NCI-H524 treated with DMSO at 0.1 percent for 48 hours (cell line): ENCODE measurements around the gene GFI1.
"Not testable (repeated sequence)": the region's sequence is repeated elsewhere in the genome, so short reads cannot be mapped to it uniquely, and the experiment has no call there.

Source experiments
- DNase-seq: peaks from one replicate; lab custom pipeline; 2025; lab: John Stamatoyannopoulos, UW

Gene GFI1

DNA sequence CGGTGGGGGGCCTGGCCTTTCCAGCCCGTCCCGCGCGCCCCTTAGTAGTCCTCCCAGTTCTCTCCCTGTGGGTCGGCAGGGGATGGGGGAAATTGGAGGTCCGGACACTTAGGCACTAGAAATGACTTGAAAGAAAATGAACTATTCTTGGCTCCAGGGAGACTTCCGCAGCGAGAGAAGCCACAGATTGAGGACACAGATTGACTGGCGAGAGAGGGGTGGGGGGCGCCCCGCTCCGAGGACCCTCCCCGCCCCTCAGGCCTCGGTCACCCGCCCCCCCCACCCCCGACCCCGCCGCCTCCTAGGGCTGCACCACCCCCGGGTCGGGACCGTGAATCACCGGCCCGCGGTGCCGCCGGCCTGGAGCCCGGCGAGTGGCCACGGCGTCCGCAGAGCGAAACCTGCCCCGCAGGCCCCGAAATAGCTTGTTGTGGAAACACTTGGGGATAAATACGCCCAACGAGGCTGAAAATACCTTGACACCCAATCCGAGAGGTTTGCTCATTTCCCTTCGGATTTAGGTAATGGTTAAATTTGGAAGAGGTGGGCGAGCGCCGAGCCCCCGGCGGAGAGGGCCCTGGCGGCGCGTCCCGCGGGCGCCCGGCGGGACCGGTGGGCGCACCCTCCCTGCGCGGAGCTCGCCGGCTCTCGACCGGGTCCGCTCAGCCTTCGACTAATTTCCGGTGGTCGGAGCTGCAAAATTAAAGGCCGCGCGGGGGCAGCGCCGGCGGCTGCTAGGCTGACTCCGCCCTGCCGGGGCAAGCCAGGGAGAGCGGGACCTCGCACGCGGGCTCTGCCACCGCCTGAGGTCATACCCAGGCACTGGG, at the start of gene GFI1:
GFI1 (minus strand) TSS at position 675 of the 827 bp plus-strand sequence. CDS start 3,438 bp downstream, outside the sequence.
- DNase-seq = no peak

DNA sequence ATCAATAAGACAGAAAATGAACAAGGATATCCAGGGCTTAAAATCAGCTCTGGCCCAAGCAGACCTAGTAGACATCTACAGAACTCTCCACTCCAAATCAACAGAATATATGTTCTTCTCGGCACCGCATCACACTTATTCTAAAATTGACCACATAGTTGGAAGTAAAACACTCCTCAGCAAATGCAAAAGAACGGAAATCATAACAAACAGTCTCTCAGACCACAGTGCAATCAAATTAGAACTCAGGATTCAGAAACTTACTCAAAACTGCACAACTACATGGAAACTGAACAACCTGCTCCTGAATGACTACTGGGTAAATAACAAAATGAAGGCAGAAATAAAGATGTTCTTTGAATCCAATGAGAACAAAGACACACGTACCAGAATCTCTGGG, 45.6 kb upstream of the GFI1 start:
- not testable (repeated sequence) for DNase-seq

DNA sequence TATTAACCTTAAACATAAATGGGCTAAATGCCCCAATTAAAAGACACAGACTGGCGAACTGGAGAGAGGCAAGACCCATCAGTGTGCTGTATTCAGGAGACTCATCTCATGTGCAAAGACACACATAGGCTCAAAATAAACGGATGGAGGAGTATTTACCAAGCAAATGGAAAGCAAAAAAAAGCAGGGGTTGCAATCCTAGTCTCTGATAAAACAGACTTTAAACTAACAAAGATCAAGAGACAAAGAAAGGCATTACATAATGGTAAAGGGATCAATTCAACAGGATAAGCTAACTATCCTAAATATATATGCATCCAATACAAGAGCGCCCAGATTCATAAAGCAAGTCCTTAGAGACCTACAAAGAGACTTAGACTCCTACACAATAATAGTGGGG, 45.2 kb upstream of the GFI1 start:
- not testable (repeated sequence) for DNase-seq

DNA sequence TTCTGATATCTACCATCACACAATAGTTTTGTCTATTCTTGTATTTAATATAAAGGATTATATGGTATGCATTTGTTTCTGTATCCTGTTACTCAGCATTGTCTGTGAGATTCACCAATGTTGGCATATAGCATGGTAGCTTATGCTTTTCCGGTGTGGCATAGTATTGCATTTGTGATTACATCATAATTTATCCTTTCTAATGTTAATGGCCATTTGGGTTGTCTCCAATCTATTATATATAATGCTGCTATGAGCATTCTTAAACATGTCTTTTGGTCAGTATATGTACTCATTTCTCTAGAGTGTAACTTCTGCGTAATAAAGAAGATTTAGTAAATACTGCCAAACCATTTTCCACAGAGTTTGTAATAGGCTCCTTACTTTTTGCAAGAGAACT, 40.9 kb upstream of the GFI1 start:
- no peak for DNase-seq

DNA sequence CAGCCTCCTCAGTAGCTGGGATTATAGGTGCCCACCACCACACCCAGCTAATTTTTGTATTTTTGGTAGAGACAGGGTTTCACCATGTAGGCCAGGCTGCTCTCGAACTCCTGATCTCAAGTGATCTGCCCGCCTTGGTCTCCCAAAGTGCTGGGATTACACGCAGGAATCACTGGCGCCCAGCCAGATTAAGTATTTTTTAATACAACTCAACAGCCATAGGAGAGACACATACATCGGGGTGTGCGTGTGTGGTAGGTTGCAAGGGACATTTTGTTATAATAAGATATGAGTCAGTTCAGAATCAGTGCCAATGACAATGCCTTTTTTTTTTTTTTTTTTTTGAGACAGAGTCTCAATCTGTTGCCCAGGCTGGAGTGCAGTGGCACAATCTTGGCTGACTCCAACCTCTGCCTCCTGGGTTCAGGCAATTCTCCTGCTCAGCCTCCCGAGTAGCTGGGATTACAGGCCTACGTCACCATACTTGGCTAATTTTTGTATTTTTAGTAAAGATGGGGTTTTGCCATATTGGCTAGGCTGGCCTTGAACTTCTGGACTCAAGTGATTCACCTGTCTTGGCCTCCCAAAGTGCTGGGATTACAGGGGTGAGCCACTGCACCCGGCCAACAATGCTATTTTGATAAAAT, 38.3 kb upstream of the GFI1 start:
- DNase-seq = not testable (repeated sequence)

DNA sequence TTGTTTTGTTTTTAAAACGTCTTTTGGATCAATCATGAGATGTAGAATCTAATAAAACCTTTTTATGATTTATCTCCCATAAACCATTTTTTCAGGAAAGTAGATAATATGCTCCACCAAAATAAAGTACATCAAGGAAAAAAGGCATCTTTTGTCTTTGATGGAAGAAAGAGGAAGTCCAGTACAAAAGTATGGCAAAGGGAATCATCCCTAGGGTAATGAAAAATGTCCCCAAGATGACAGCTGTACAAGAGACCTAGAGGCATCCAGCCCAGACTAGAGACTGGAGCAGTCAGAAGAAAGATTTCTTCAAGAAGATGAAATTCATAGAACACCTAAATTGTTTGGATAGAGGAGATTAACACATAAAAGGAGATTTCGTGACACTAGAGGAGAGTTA, 32.3 kb upstream of the GFI1 start:
- DNase-seq = no peak

DNA sequence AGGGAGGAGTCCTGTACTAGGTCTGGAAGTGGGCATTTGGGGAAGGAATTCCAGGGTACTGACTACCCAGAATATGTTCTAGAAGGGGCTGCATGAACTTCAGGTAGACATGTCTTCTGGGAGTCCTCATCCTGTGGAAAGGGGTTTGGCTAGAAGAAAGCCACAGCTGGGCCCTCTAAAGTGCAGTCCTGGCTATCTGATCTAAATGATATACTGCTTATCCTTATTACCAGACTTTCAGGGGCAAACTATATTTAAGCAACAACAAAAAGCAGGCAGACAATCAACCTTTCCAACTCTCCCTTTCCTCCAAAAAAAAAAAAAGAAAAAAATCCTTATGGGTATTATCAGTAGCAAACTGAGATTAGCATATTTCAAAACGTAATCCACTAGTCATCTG, 29.8 kb upstream of the GFI1 start:
- no peak for DNase-seq

DNA sequence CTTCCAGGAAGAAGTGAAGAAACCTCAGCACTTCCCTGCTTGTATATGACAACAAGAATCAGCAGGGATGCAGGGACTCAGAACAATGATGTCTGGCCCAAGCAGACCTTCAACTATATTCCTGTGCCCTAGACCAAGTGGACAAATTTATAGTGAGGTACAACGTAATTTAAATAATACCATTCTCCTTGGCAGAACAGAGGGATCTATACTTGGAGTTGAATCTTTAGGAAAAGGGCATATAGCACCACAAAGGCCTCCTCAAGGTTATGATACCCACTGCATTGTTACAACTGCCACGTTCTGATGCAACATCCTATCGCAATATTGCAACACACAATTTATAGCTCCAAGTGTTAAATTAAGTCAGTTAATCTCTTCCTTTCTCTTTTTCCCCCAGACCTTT, 29.1 kb upstream of the GFI1 start:
- no peak for DNase-seq

DNA sequence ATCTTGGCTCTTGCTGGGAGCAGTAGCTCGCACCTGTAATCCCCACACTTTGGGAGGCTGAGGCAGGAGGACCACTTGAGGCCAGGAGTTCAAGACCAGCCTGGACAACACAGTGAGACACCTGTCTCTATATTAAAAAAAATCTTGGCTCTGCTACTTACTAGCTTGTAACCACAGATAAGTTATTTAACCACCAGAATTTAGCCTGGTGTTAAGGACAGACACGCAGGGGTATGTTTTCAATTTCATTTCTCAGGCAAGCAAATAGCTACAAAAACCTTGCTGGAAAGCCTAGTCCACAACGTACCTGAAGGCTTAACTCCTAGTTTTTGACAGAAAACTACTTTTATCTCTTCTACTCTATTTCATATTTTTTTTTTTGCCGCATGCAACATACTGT, 24.8 kb upstream of the GFI1 start:
- no peak for DNase-seq

DNA sequence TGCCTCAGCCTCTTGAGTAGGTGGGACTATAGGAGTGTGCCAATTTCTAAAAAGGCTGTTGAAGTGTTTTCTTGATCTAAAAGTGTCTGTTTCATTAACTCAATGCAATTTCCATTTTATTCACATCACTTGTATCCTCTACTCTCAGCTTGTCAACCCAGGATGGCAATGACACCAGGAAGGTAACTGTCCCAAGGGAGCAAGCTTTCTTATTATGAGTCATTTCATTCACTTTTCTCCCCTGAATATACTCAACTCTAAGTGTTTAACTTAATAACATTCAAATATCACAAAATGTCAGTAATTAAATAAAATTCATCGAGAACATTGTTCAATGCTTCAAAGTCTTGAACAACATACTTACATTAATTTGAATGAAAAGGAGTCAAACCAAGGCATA, 22.9 kb upstream of the GFI1 start:
- no peak for DNase-seq

DNA sequence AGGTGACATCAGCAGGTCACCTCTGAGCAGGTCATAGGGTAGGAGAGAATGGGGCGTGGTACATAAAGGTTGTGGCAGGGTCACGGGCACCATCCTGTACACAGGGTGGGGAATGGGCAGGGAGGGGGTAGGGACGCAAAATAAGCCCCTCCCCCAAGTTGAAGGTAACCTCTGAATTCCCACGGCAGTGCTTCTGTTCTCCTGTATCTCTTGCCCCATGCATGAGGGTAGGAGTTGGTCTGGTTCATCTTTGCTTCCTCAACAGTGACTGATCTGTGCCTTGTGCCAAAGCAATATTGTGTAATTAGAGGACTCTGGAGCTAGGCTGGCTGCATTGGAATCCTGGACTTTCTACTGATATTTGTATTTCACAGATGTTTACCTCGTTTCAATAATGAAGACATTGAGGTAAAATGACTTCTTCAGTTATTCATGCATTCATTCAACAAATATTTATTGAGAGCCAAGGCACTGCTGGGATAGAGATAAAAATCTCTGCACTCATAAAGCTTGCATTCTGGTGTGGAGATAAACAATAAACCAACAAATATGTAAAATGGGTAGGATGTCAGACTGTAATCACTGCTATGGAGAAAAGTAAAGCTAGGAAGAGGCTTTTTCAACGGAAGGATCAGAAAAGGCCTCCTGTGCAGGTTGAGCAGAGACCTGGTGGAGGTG, 18.4 kb upstream of the GFI1 start:
- no peak for DNase-seq

DNA sequence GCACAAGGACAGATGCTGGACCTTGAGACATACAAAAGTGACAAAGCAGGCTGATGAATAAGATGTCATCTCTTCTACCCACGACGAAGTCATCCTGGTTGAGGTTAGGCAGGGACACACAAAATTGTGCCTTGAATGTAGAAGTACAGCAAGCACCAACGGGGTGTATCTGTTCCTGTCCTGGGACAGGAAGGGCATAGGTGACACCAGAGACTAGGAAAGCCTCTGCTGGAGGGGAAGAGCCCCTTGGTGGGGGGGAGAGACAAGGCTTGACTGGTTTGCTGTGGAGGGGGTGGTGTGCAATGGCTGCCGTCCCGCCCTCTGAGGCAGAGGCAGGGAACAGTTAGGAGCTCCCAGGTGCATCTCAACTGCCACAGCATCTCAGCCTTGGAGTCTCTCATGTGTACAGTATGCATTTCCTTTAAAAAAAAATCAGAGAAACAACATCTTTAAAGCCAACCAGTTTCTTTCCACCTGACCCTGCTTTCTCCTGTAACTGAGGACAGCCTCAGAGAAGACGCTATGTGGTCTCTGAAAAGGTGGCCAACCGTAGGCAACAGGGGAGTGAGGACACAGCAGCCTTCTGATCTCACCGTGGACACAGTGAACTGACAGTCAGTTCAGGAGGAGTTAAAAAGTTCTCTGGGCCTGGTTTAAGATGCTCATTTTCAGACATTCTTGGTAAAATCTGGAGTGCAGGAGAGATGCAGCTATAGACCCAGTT, 17.7 kb upstream of the GFI1 start:
- no peak for DNase-seq

DNA sequence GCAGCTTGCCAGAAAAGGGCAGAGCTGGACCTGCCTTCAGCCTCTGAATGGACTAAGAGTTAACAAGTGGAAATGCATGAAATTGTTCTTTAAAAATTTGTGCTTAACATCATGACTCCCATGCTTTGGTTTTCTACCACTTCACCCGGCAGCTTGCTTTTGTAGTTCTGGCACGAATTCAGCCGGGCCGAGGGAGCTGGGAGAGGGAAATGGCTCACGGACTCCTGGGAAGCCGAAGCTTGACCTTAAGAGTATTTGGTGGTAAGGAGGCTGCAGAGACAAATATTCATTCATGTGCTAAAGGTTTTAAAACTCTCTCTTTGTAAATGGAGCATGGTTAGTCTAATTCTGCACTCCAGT, 17.2 kb upstream of the GFI1 start:
- DNase-seq = no peak

DNA sequence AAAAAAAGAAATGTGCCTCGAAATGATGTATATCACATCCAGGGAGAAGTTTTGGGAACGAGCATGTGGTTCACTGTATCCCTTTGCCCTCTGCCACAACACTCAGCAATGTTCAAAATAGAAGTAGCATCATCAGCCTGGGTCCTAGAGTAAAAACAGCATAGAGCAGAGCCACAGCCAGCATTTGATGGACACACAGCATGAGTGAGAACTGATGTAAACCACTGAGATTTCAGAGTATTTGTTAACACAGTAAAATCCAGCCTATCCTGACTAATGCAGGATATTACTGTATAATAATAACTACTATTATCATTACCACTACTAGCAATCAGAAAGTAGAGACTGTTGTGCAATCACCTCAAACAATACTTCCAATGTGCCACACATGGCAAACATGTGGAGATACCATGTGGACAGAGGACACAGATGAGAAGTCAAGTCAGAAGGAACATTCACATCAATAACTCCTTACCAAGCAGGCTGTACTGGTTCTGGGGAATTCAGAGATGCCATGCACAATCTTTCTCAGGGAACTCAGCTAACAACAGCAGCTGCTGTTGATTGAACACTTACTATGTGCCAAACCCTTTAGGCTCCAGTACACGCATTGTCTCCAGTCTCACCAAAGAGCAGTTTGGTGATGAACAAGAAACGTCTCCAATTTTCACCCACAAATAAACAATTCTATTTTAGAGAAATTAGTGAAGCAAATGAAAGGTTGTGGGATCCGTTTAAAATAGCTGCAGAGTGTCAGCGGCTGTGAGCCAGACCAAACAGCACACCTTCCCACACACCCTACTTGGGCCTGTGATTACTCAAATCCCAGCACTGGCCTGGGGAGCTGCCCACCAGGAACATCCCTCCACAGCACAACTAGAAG, 16.6 kb upstream of the GFI1 start:
- no peak for DNase-seq

DNA sequence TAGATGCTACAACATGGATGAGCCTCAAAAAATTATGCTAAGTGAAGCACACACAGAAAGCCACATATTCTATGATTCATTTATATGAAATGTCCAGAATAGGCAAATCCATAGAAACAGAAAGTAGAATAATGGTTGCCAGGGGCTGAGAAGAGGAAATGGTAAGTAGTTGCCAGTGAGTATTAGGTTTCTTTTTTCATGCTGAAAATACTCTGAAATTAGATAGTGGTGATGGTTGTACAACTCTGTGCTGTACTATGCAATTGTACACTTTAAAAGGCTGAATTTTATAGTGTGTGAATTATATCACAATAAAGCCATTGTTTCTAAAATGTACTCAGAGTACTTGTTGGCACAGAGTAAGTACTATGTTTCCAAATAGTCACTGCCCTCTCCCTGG, 15.5 kb upstream of the GFI1 start:
- DNase-seq = no peak

DNA sequence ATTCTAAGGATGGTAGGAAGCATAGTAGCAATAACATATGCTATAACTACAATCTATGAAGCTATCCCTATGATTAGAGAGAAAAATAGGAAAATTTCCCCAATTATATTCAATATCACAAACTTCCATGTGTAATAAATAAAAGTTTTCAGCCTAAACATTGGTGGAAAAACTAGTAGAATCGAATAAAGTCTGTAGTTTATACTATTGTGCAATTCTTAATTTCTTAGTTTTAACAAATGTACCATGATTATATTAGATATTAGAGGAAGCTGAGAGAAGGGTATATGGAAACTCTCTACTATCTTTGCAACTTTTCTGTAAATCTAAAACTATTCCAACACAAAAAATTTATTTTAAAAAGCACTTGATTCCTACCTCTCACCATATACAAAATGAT, 13.8 kb upstream of the GFI1 start:
- DNase-seq = no peak

DNA sequence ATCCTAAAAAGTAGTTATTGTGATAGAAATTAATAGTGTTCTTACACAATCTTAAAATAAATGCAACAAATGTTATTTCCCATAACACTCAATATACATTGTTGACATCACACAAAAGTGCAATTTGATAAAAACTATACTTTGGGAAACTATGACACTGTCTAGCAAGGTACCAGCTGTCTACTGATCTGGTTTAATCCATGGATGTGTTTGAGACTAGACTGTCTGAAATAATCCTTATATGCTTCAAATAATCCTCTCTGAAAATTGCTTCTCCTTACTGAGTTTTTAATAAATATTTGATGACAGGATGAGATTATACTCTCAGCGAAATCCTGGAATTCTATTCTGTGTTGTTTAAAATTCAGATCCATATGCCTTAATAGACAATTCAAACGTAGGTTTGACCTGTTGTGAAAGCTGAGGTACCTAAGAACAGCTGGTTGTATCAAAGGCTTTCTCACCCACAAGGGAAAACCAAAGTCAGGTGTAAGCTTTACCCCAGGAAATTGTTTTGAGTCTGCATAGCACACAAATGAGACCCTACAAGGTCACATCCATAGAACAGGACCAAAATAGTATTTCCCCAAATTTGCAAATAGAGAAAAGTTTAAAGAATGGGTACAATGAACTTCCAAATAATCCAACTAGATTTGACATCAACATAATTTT, 8.8 kb upstream of the GFI1 start:
- no peak for DNase-seq

DNA sequence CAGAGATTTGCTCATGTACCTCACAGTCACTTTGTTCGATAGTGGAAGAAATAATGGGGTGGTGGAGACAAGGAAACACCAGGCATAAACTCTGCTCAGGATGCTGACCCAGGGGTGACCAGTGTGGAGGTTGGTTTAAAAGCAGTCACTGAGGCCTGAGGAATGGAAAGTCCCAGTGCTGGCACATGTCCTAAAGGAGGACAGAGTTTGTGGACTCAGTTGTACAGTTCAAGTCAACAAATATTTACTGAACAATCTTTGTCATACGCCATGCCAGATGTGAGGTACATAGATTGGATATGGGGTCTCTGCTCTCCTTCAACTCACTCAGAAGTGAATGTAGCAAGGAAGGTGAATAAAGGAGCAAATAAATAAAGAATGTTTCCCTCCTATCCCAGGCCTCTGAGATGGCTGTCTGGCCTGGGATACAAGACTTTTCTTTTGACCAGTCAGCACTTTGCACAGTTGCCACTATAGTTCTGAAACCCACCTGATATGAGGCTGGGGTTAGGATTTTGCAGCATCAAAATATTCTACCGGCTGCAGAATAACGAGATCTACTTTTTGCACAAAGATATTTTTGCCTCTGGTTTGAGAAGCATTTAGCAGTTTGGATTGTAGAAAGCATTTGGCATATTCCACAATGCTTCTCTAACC, 7.9 kb upstream of the GFI1 start:
- no peak for DNase-seq

DNA sequence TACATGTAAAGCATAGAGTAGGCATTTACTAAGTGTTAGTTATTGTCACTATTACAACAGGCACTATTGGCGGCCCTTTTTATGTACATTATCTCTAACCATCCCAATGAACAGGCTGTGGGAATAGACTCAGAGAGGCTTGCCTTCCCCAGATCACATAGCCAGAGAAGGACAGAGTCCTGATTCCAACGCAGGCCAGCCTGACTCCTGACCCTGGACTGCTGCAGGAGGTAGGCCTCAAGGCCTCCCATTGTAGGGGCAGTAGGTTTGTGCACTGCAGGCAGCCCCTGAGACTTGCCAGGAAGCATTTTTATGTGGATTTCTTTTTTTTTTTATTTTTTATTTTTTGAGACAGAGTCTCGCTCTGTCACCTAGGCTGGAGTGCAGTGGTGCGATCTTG, 6.4 kb upstream of the GFI1 start:
- no peak for DNase-seq

DNA sequence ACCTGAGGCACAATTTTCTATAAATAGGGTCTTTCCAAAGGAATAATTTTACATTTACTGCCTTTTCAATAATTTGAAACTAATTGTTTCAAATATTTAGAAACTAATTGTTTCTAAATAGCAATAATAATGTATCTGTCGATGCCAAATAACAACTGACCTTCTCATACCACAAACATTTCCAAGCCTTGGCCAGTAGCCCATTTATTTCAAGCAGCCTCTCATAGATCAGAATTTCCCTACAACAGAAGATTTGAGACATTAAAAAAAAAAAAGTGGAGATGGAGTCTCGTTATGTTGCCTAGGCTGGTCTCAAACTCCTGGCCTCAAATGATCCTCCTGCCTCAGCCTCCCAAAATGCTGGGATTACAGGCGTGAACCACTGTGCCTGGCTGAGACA, 2.1 kb upstream of the GFI1 start:
- no peak for DNase-seq
